Tibial nerve (tissue), 3 donors: ENCODE measurements around the gene MARVELD3.

Source experiments
- CTCF ChIP-seq, 5 experiments: fragments of 200-600 bp in 3 of 5; fragments of 450-650 bp in 2 of 5; sonication (generic) in 3 of 5; IDR thresholded peaks; one replicate each; pipeline ENCODE4 v1.5.1; 2016 to 2019; ENCODE audit warnings: antibody characterized with exemption in 5 of 5, mild to moderate bottlenecking in 3 of 5, moderate library complexity in 2 of 5
- POLR2A ChIP-seq, 2 donors: fragments of 450-650 bp; IDR thresholded peaks; one replicate each; pipeline ENCODE4 v1.6.1; 2017; ENCODE audit warnings: antibody characterized with exemption in 2 of 2, mild to moderate bottlenecking in 2 of 2, moderate library complexity in 2 of 2

- TF ChIP-seq CTCF (IDR thresholded peaks at IDR 0.05), result no peak
- no peak for TF ChIP-seq POLR2A (IDR thresholded peaks at IDR 0.05)
Observed at GRCh38 chr16:71630808-71631207, 4.8 kb downstream of the MARVELD3 start.
